ENCODE data around the gene CYB561D2. TPM values are rescaled to one million over a fixed set of nuclear protein-coding genes. Genes with fewer than 3 reads are reported as not detected.
A peak's percentile ranks its signal among the peaks of the same experiment; 100 is the strongest.

The CYB561D2 gene
- total and polyA plus RNA-seq, 2 donors (not counting 3 experiments of a cell fraction or from before 2014, with no cell fraction given) = 13.6 to 46.0 TPM

DNA sequence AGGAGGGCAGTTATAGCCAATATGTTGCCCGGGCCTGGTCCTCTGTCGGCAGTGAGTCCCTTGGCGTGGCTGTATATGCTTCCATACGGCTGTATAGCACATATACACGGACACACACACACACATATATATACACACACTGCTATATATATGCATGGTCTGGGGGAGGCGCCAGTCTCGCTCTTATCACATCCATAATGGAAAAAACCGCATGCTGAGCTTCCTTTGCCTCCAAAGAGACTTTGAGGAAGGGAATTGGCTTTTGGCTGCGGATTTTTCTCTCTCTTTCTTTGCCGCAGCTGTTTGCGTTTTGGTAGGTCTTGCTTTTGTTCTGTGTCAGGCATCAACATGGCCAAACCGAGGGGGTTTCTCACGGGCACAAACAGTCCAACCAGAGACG is 19.9 kb downstream of the CYB561D2 start:
- no peaks in the 10 kb centered on the region for H3K36me3 ChIP-seq (ENCODE audit: control insufficient read depth in 2 of 2, extremely low read depth in 1 of 2, insufficient read depth in 2 of 2, low read length in 2 of 2)
- BruUV-seq (replicated peaks) = no TSS peak
- no peak overlapping the region for H3K4me3 ChIP-seq (replicated peaks in 1 of 3; ENCODE audit: insufficient read depth in 1 of 3, low read depth in 1 of 3, low read length in 3 of 3)
- no peaks in the 10 kb centered on the region for H3K4me1 ChIP-seq (ENCODE audit: control insufficient read depth, extremely low read depth, insufficient read depth, low read length)
- dilution Hi-C loops (cut with MboI; ENCODE audit: extremely low pct_ligation_motif_present, low sequenced_read_pairs) (no loop called here), intact Hi-C loops (cut with micrococcal nuclease) (no loop called here)
- FAIRE-seq (peak; percentile 78), DNase-seq (ENCODE audit: low read depth, low spot score) (peak; percentile 52)
- H3K4me2 ChIP-seq (ENCODE audit: insufficient read depth, low read length) = no peak overlapping the region
- H3K9me3 ChIP-seq (replicated peaks; ENCODE audit: control insufficient read depth, insufficient read depth, low read length) = no peaks in the 10 kb centered on the region
- ChIA-PET CTCF (interaction anchor here (0.5 to 3.7 kb wide), 14 partner anchors 14 to 178 kb away, joined by 3 to 77 read pairs (median 4); no protein-coding TSS in a partner anchor), POLR2A (no interaction called here)
- H3K9me1 ChIP-seq (replicated peaks; ENCODE audit: control insufficient read depth, extremely low read depth, insufficient read depth, low read length) = no peaks in the 10 kb centered on the region
- H3K27me3 ChIP-seq (ENCODE audit: control insufficient read depth in 2 of 2, insufficient read depth in 2 of 2, low read length in 2 of 2) = peaks cover 3 to 5% of the 10 kb centered on the region in 2 experiments
- no peak overlapping the region for H2AFZ ChIP-seq (ENCODE audit: low read depth, low read length)
- H3K79me2 ChIP-seq (ENCODE audit: control insufficient read depth, insufficient read depth, low read length) = no peaks in the 10 kb centered on the region
- TF ChIP-seq, protein P1, sequence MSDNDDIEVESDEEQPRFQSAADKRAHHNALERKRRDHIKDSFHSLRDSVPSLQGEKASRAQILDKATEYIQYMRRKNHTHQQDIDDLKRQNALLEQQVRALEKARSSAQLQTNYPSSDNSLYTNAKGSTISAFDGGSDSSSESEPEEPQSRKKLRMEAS (IDR thresholded peaks at IDR 0.05; ENCODE audit: insufficient read depth, insufficient read length) = no peak
- TF ChIP-seq EZH2 (IDR thresholded peaks at IDR 0.05; ENCODE audit: borderline replicate concordance, low read depth, low read length, severe bottlenecking) (no peak), POLR2AphosphoS5 (IDR thresholded peaks at IDR 0.05; ENCODE audit: insufficient read depth, low read depth, low read length) (no peak), GATA2 (IDR thresholded peaks at IDR 0.05; ENCODE audit: insufficient read depth, insufficient read length, low read depth, low read length) (no peak)
- TF ChIP-seq, protein P2, sequence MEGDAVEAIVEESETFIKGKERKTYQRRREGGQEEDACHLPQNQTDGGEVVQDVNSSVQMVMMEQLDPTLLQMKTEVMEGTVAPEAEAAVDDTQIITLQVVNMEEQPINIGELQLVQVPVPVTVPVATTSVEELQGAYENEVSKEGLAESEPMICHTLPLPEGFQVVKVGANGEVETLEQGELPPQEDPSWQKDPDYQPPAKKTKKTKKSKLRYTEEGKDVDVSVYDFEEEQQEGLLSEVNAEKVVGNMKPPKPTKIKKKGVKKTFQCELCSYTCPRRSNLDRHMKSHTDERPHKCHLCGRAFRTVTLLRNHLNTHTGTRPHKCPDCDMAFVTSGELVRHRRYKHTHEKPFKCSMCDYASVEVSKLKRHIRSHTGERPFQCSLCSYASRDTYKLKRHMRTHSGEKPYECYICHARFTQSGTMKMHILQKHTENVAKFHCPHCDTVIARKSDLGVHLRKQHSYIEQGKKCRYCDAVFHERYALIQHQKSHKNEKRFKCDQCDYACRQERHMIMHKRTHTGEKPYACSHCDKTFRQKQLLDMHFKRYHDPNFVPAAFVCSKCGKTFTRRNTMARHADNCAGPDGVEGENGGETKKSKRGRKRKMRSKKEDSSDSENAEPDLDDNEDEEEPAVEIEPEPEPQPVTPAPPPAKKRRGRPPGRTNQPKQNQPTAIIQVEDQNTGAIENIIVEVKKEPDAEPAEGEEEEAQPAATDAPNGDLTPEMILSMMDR (IDR thresholded peaks at IDR 0.05; ENCODE audit: extremely low read depth in 1 of 2, insufficient read depth in 1 of 2, low read depth in 1 of 2, low read length in 2 of 2) = peak; percentile 9 to 19
- H3K9ac ChIP-seq (replicated peaks; ENCODE audit: extremely low read depth, insufficient read depth, low read length) = no peak overlapping the region
- H3K27ac ChIP-seq (ENCODE audit: insufficient read depth, low read depth, low read length) = no peak overlapping the region
- H4K20me1 ChIP-seq (replicated peaks; ENCODE audit: control insufficient read depth, extremely low read depth, insufficient read depth, low read length) = no peaks in the 10 kb centered on the region
